ENCODE results near the gene CDAN1. TPM values are rescaled to one million over a fixed set of nuclear protein-coding genes. Genes with fewer than 3 reads are reported as not detected.

Gene CDAN1
- total and polyA plus RNA-seq, 10 of the 15 experiments (the other 5 are each of a cell fraction or from before 2014, with no cell fraction given): 0.56 to 14.2 (median 6.7) TPM

DNA sequence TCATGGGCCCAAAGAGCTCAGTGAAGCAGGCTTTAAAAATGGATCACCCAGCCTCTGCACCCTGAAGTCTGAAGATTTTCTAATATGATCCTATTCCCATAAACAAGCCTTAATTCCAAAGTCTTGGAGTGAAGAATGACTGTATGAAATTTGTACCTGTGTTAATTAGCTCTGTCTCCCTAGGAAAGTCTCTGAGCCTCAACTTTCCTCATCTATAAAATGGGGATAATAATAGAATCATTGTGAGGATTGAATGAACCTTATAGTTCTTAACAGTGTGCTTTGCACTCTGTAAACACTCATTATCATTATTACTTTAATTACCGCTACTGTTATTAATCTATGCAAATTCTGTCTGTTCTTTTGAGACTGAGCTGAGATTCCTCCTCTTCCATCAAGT lies 61.9 kb downstream of the CDAN1 start (continued):
- TF ChIP-seq, protein P1, sequence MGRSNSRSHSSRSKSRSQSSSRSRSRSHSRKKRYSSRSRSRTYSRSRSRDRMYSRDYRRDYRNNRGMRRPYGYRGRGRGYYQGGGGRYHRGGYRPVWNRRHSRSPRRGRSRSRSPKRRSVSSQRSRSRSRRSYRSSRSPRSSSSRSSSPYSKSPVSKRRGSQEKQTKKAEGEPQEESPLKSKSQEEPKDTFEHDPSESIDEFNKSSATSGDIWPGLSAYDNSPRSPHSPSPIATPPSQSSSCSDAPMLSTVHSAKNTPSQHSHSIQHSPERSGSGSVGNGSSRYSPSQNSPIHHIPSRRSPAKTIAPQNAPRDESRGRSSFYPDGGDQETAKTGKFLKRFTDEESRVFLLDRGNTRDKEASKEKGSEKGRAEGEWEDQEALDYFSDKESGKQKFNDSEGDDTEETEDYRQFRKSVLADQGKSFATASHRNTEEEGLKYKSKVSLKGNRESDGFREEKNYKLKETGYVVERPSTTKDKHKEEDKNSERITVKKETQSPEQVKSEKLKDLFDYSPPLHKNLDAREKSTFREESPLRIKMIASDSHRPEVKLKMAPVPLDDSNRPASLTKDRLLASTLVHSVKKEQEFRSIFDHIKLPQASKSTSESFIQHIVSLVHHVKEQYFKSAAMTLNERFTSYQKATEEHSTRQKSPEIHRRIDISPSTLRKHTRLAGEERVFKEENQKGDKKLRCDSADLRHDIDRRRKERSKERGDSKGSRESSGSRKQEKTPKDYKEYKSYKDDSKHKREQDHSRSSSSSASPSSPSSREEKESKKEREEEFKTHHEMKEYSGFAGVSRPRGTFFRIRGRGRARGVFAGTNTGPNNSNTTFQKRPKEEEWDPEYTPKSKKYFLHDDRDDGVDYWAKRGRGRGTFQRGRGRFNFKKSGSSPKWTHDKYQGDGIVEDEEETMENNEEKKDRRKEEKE (IDR thresholded peaks at IDR 0.05): no peak

DNA sequence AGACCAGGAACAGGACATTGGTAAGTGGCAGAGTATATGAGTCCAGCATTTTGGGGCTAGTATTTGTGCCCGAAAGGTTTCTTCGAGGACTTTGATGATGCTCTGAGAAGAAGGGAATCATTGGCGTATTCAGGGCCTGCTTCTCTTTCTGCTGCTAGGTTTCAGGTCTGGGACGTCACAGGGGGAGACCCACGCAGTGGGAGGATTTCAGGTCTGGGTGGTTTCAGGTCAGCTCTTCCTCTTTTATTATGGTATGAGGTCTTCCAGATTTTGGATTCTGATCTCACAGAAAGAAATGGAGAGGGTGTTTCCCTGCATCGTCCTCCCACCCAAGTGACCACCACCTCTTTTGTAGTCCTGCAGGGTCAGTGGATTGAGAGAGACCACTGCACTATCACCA lies 62.5 kb downstream of the CDAN1 start:
- ChIA-PET SMC1A (ENCODE audit: uncharacterized antibody, unreplicated experiment) (interaction anchor here (0.6 to 0.8 kb wide), 2 partner anchors 389 to 1746 kb away, joined by 3 to 4 read pairs; no protein-coding TSS in a partner anchor), POLR2A (interaction anchor here (1.2 kb wide), 1 partner anchor 69 kb away, joined by 3 read pairs; no protein-coding TSS in a partner anchor), CTCF (no interaction called here), RAD21 (ENCODE audit: unreplicated experiment) (interaction anchor here (1.2 kb wide), 1 partner anchor 27 kb away, joined by 3 read pairs; no protein-coding TSS in a partner anchor)
- peak; percentile 29; the same call in 2 of the 3 replicates for ATAC-seq
- Histone ChIP-seq H2AFZ (ENCODE audit: control insufficient read depth, low read depth, low read length) (no peak overlapping the region), H4K20me1 (ENCODE audit: control insufficient read depth, insufficient read depth) (no peaks in the 10 kb centered on the region), H3K4me1 (ENCODE audit: control insufficient read depth, insufficient read depth, low read length) (no peaks in the 10 kb centered on the region), H3K27ac (ENCODE audit: control insufficient read depth, insufficient read depth) (no peak overlapping the region), H3K36me3 (ENCODE audit: control insufficient read depth in 2 of 2, insufficient read depth in 2 of 2, low read length in 1 of 2) (peaks cover 2 to 9% of the 10 kb centered on the region in 2 experiments; a peak in 3 of 4 replicates), H3K79me2 (ENCODE audit: control insufficient read depth, insufficient read depth, low read length) (no peaks in the 10 kb centered on the region), H3K4me3 (no peak overlapping the region), H3K27me3 (replicated peaks in 1 of 2; ENCODE audit: control insufficient read depth in 2 of 2, insufficient read depth in 2 of 2, low read length in 1 of 2) (no peaks in the 10 kb centered on the region), H3K9ac (ENCODE audit: control insufficient read depth, insufficient read depth, low read length) (no peak overlapping the region), H3K4me2 (ENCODE audit: control insufficient read depth, insufficient read depth) (no peak overlapping the region), H3K9me3 (replicated peaks; ENCODE audit: control insufficient read depth, insufficient read depth, low read length) (no peaks in the 10 kb centered on the region)
- in situ Hi-C loops (cut with MboI): no loop called here
- FAIRE-seq: no peak
- 77% methylated on average over 6 of the region's 6 CpGs for WGBS (ENCODE audit: insufficient coverage, insufficient replicate concordance, low lambda C conversion rate, missing lambda C conversion rate)
- no peak for DNase-seq (ENCODE audit: low read depth, low spot score)
- TF ChIP-seq SPI1 (IDR thresholded peaks at IDR 0.05; ENCODE audit: borderline replicate concordance, insufficient read depth, low read depth, low read length): peak; percentile 55; the same call in 1 of the 2 replicates
- TF ChIP-seq, protein P2, sequence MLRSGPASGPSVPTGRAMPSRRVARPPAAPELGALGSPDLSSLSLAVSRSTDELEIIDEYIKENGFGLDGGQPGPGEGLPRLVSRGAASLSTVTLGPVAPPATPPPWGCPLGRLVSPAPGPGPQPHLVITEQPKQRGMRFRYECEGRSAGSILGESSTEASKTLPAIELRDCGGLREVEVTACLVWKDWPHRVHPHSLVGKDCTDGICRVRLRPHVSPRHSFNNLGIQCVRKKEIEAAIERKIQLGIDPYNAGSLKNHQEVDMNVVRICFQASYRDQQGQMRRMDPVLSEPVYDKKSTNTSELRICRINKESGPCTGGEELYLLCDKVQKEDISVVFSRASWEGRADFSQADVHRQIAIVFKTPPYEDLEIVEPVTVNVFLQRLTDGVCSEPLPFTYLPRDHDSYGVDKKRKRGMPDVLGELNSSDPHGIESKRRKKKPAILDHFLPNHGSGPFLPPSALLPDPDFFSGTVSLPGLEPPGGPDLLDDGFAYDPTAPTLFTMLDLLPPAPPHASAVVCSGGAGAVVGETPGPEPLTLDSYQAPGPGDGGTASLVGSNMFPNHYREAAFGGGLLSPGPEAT (IDR thresholded peaks at IDR 0.05; ENCODE audit: low read depth): no peak
- intact Hi-C loops (cut with micrococcal nuclease; ENCODE audit: unreplicated experiment): no loop called here
- BruUV-seq (replicated peaks): no TSS peak

Other genes starting within 250 kb of the CDAN1 start
- 30.4 and 31.6 TPM in 2 replicates for gene ZNF106, start 246.0 kb downstream of the CDAN1 start, total RNA-seq (2014; rRNA removed)
- gene ZNF106, start 246.0 kb downstream of the CDAN1 start, total RNA-seq (2014; rRNA removed; fragmentation: Illumina TruSeq; extraction: Trizol): 38.1 and 40.3 TPM in 2 replicates
- gene ZNF106, start 246.0 kb downstream of the CDAN1 start, total RNA-seq (2021): 35.6 and 37.8 TPM in 2 replicates
- gene ZNF106, start 246.0 kb downstream of the CDAN1 start, polyA plus RNA-seq (2011; rRNA removed): 30.9 and 35.3 TPM in 2 replicates
- gene ZNF106, start 246.0 kb downstream of the CDAN1 start, polyA plus RNA-seq (2014; fragmentation: Illumina TruSeq; extraction: Trizol): 33.4 and 39.2 TPM in 2 replicates
- gene ZNF106, start 246.0 kb downstream of the CDAN1 start, polyA plus RNA-seq (2014; fragmentation: Nextera tagmentation; extraction: Ambion mirVana): 10 to 100 TPM; 10.7 to 13.4 TPM
- gene ZNF106, start 246.0 kb downstream of the CDAN1 start, polyA plus RNA-seq (2014; rRNA removed): 13.8 TPM in 2 replicates
- 10 to 100 TPM; 36.9 to 45.3 TPM for gene ZNF106, start 246.0 kb downstream of the CDAN1 start, polyA plus RNA-seq (2016; fragmentation: Nextera tagmentation; extraction: Ambion mirVana)
- gene SNAP23, start 241.5 kb downstream of the CDAN1 start, total RNA-seq (2014; rRNA removed): 51.9 and 65.2 TPM in 2 replicates
- gene SNAP23, start 241.5 kb downstream of the CDAN1 start, total RNA-seq (2014; rRNA removed; fragmentation: Illumina TruSeq; extraction: Trizol): 126 and 134 TPM in 2 replicates
- 56.6 and 56.8 TPM in 2 replicates for gene SNAP23, start 241.5 kb downstream of the CDAN1 start, total RNA-seq (2021)
- 90.8 and 147 TPM in 2 replicates for gene SNAP23, start 241.5 kb downstream of the CDAN1 start, polyA plus RNA-seq (2011; rRNA removed)
- gene SNAP23, start 241.5 kb downstream of the CDAN1 start, polyA plus RNA-seq (2014; fragmentation: Illumina TruSeq; extraction: Trizol): 127 and 130 TPM in 2 replicates
- 10 to 100 TPM; 63.5 to 68.1 TPM for gene SNAP23, start 241.5 kb downstream of the CDAN1 start, polyA plus RNA-seq (2014; fragmentation: Nextera tagmentation; extraction: Ambion mirVana)
- 65.8 and 78.7 TPM in 2 replicates for gene SNAP23, start 241.5 kb downstream of the CDAN1 start, polyA plus RNA-seq (2014; rRNA removed)
- 10 to 100 TPM; 70.5 to 86.8 TPM for gene SNAP23, start 241.5 kb downstream of the CDAN1 start, polyA plus RNA-seq (2016; fragmentation: Nextera tagmentation; extraction: Ambion mirVana)
- 5.9 and 8.1 TPM in 2 replicates for gene LRRC57, start 188.3 kb downstream of the CDAN1 start, total RNA-seq (2014; rRNA removed)
- gene LRRC57, start 188.3 kb downstream of the CDAN1 start, total RNA-seq (2014; rRNA removed; fragmentation: Illumina TruSeq; extraction: Trizol): 11.4 and 12.2 TPM in 2 replicates
- 10.4 and 11.1 TPM in 2 replicates for gene LRRC57, start 188.3 kb downstream of the CDAN1 start, total RNA-seq (2021)
- gene LRRC57, start 188.3 kb downstream of the CDAN1 start, polyA plus RNA-seq (2011; rRNA removed): 11.6 and 15.7 TPM in 2 replicates
- gene LRRC57, start 188.3 kb downstream of the CDAN1 start, polyA plus RNA-seq (2014; fragmentation: Illumina TruSeq; extraction: Trizol): 10.3 and 11.9 TPM in 2 replicates
- 1 to 10 TPM; 5.2 to 5.8 TPM for gene LRRC57, start 188.3 kb downstream of the CDAN1 start, polyA plus RNA-seq (2014; fragmentation: Nextera tagmentation; extraction: Ambion mirVana)
- gene LRRC57, start 188.3 kb downstream of the CDAN1 start, polyA plus RNA-seq (2014; rRNA removed): 7.0 and 7.7 TPM in 2 replicates
- 10 to 100 TPM in 1 of 2 experiments, 1 to 10 TPM in 1; 8.3 to 10.9 TPM for gene LRRC57, start 188.3 kb downstream of the CDAN1 start, polyA plus RNA-seq (2016; fragmentation: Nextera tagmentation; extraction: Ambion mirVana)
- gene HAUS2, start 188.3 kb downstream of the CDAN1 start, total RNA-seq (2014; rRNA removed): 40.6 and 40.7 TPM in 2 replicates
- gene HAUS2, start 188.3 kb downstream of the CDAN1 start, total RNA-seq (2014; rRNA removed; fragmentation: Illumina TruSeq; extraction: Trizol): 37.5 and 41.8 TPM in 2 replicates
- gene HAUS2, start 188.3 kb downstream of the CDAN1 start, total RNA-seq (2021): 26.7 and 33.5 TPM in 2 replicates
- 45.2 and 80.6 TPM in 2 replicates for gene HAUS2, start 188.3 kb downstream of the CDAN1 start, polyA plus RNA-seq (2011; rRNA removed)
- gene HAUS2, start 188.3 kb downstream of the CDAN1 start, polyA plus RNA-seq (2014; fragmentation: Illumina TruSeq; extraction: Trizol): 40.6 and 48.3 TPM in 2 replicates
- gene HAUS2, start 188.3 kb downstream of the CDAN1 start, polyA plus RNA-seq (2014; fragmentation: Nextera tagmentation; extraction: Ambion mirVana): 10 to 100 TPM; 30.8 to 37.0 TPM
- 25.3 and 28.7 TPM in 2 replicates for gene HAUS2, start 188.3 kb downstream of the CDAN1 start, polyA plus RNA-seq (2014; rRNA removed)
- gene HAUS2, start 188.3 kb downstream of the CDAN1 start, polyA plus RNA-seq (2016; fragmentation: Nextera tagmentation; extraction: Ambion mirVana): 10 to 100 TPM; 54.0 to 59.3 TPM
- 7.7 and 9.4 TPM in 2 replicates for gene STARD9, start 161.5 kb downstream of the CDAN1 start, total RNA-seq (2014; rRNA removed)
- 7.5 and 8.1 TPM in 2 replicates for gene STARD9, start 161.5 kb downstream of the CDAN1 start, total RNA-seq (2014; rRNA removed; fragmentation: Illumina TruSeq; extraction: Trizol)
- 8.4 and 11.5 TPM in 2 replicates for gene STARD9, start 161.5 kb downstream of the CDAN1 start, total RNA-seq (2021)
- 3.6 and 4.7 TPM in 2 replicates for gene STARD9, start 161.5 kb downstream of the CDAN1 start, polyA plus RNA-seq (2011; rRNA removed)
- 8.6 and 8.7 TPM in 2 replicates for gene STARD9, start 161.5 kb downstream of the CDAN1 start, polyA plus RNA-seq (2014; fragmentation: Illumina TruSeq; extraction: Trizol)
- 1 to 10 TPM in 1 of 2 experiments, under 1 TPM in 1; 0.58 to 1.1 TPM for gene STARD9, start 161.5 kb downstream of the CDAN1 start, polyA plus RNA-seq (2014; fragmentation: Nextera tagmentation; extraction: Ambion mirVana)
- gene STARD9, start 161.5 kb downstream of the CDAN1 start, polyA plus RNA-seq (2014; rRNA removed): 8.2 and 9.3 TPM in 2 replicates
- 1 to 10 TPM; 2.7 to 2.9 TPM for gene STARD9, start 161.5 kb downstream of the CDAN1 start, polyA plus RNA-seq (2016; fragmentation: Nextera tagmentation; extraction: Ambion mirVana)
- gene TTBK2, start 183.7 kb upstream of the CDAN1 start, total RNA-seq (2014; rRNA removed): 3.1 and 4.9 TPM in 2 replicates
- 4.4 and 4.8 TPM in 2 replicates for gene TTBK2, start 183.7 kb upstream of the CDAN1 start, total RNA-seq (2014; rRNA removed; fragmentation: Illumina TruSeq; extraction: Trizol)
- 9.1 and 9.7 TPM in 2 replicates for gene TTBK2, start 183.7 kb upstream of the CDAN1 start, total RNA-seq (2021)
- gene TTBK2, start 183.7 kb upstream of the CDAN1 start, polyA plus RNA-seq (2011; rRNA removed): 6.2 and 7.6 TPM in 2 replicates
- gene TTBK2, start 183.7 kb upstream of the CDAN1 start, polyA plus RNA-seq (2014; fragmentation: Illumina TruSeq; extraction: Trizol): 3.8 and 4.1 TPM in 2 replicates
- gene TTBK2, start 183.7 kb upstream of the CDAN1 start, polyA plus RNA-seq (2014; fragmentation: Nextera tagmentation; extraction: Ambion mirVana): under 1 TPM; 0.66 to 0.82 TPM
- 3.2 and 3.9 TPM in 2 replicates for gene TTBK2, start 183.7 kb upstream of the CDAN1 start, polyA plus RNA-seq (2014; rRNA removed)
- 1 to 10 TPM; 3.6 to 4.2 TPM for gene TTBK2, start 183.7 kb upstream of the CDAN1 start, polyA plus RNA-seq (2016; fragmentation: Nextera tagmentation; extraction: Ambion mirVana)

Data from GM12878 (cell line).